Activated CD4-positive, alpha-beta memory T cell treated with anti-CD3 and anti-CD28 coated beads for 36 hours (primary cell): ENCODE data around the gene CCDC12. TPM values are rescaled to one million over a fixed set of nuclear protein-coding genes. Genes with fewer than 3 reads are reported as not detected.

Experiments used
- CTCF ChIA-PET: fragments of 350-600 bp; sonication (Branson Sonifier 250); formaldehyde crosslinking; loops from one replicate; lab custom pipeline; 2021; ENCODE audit warnings: antibody characterized with exemption, inconsistent platforms; lab: Charles Lee
- POLR2A ChIA-PET: fragments of 350-600 bp; sonication (Branson Sonifier 250); formaldehyde crosslinking; loops from one replicate; lab custom pipeline; 2021; ENCODE audit warnings: antibody characterized with exemption; lab: Charles Lee
- DNase-seq: peaks from one replicate; pipeline ENCODE4 v3.0.0-alpha.2; 2020
- H3K27ac Mint-ChIP-seq: one replicate; pipeline ENCODE4 v1.8.0; 2021; ENCODE audit warnings: mixed read lengths
- H3K27me3 Mint-ChIP-seq: one replicate; pipeline ENCODE4 v1.8.0; 2021; ENCODE audit warnings: mixed read lengths
- H3K36me3 Mint-ChIP-seq: one replicate; pipeline ENCODE4 v1.8.0; 2021; ENCODE audit warnings: mixed read lengths
- H3K4me1 Mint-ChIP-seq: one replicate; pipeline ENCODE4 v1.8.0; 2021; ENCODE audit warnings: low read depth, mixed read lengths
- H3K4me3 Mint-ChIP-seq: one replicate; pipeline ENCODE4 v1.8.0; 2021; ENCODE audit warnings: mild to moderate bottlenecking, mixed read lengths
- H3K9me3 Mint-ChIP-seq: one replicate; pipeline ENCODE4 v1.8.0; 2021; ENCODE audit warnings: mixed read lengths
- intact Hi-C: fragments of 100-400 bp; cut with micrococcal nuclease; formaldehyde crosslinking; loops from one replicate; pipeline ENCODE4 v1.15.1; 2023
- total RNA-seq, 2 experiments: library from RNA; stranded (reverse); gene quantifications; one replicate each; pipeline ENCODE4 v1.2.3, GENCODE V29; 2021

CCDC12 gene
- 10 to 100 TPM; 44.3 to 49.9 TPM for total RNA-seq

- peak within 1 kb of the TSS; percentile 92 for H3K4me3 Mint-ChIP-seq
- POLR2A ChIA-PET: interaction anchor here (0.6 to 3.7 kb wide), 8 partner anchors 11 to 404 kb away, joined by 3 to 18 read pairs (median 4); partner anchors contain the start of gene PTPN23
- DNase-seq: peak; percentile 97
- no peaks in the 10 kb centered on the region for H3K9me3 Mint-ChIP-seq
- intact Hi-C loops: loop anchor here (1.0 to 10.0 kb wide), 6 partner anchors 41 to 537 kb away; partner anchors contain the start of genes ELP6, KIF9 and KLHL18
- peaks cover 57% of the 10 kb centered on the region for H3K4me1 Mint-ChIP-seq
- no peaks in the 10 kb centered on the region for H3K27me3 Mint-ChIP-seq
- peaks cover 22% of the 10 kb centered on the region for H3K36me3 Mint-ChIP-seq
- CTCF ChIA-PET: interaction anchor here (1.0 kb wide), 1 partner anchor 17 kb away, joined by 3 read pairs; no protein-coding TSS in a partner anchor
- H3K27ac Mint-ChIP-seq: peak within 1 kb of the TSS; percentile 97
These were observed at the start of gene CCDC12 for GRCh38 chr3:46976326-46977190. CCDC12 (minus strand) TSS chr3:46976745; CDS start chr3:46976732, 13 bp downstream.

GRCh38 chr3:47024932-47025331 lies 48.4 kb upstream of the CCDC12 start:
- peaks cover 14% of the 10 kb centered on the region for H3K36me3 Mint-ChIP-seq
- intact Hi-C loops: no loop called here
- no peaks in the 10 kb centered on the region for H3K27me3 Mint-ChIP-seq
- ChIA-PET POLR2A (interaction anchor here (0.6 kb wide), 1 partner anchor 317 kb away, joined by 3 read pairs; no protein-coding TSS in a partner anchor), CTCF (no interaction called here)
- H3K9me3 Mint-ChIP-seq: no peaks in the 10 kb centered on the region
- no peak overlapping the region for H3K27ac Mint-ChIP-seq
- H3K4me1 Mint-ChIP-seq: peaks cover 41% of the 10 kb centered on the region
- DNase-seq: no peak
- H3K4me3 Mint-ChIP-seq: no peak overlapping the region

GRCh38 chr3:47022641-47023071 lies 46.1 kb upstream of the CCDC12 start:
- H3K4me1 Mint-ChIP-seq: peaks cover 56% of the 10 kb centered on the region
- DNase-seq: no peak
- CTCF ChIA-PET: interaction anchor here (0.6 to 1.1 kb wide), 2 partner anchors 24 to 68 kb away, joined by 3 to 4 read pairs; no protein-coding TSS in a partner anchor
- peaks cover 9% of the 10 kb centered on the region for H3K36me3 Mint-ChIP-seq
- intact Hi-C loops: no loop called here
- H3K9me3 Mint-ChIP-seq: no peaks in the 10 kb centered on the region
- no peaks in the 10 kb centered on the region for H3K27me3 Mint-ChIP-seq
- no peak overlapping the region for H3K27ac Mint-ChIP-seq
- H3K4me3 Mint-ChIP-seq: no peak overlapping the region
- POLR2A ChIA-PET: interaction anchor here (0.6 kb wide), 1 partner anchor 17 kb away, joined by 7 read pairs; no protein-coding TSS in a partner anchor

DNA sequence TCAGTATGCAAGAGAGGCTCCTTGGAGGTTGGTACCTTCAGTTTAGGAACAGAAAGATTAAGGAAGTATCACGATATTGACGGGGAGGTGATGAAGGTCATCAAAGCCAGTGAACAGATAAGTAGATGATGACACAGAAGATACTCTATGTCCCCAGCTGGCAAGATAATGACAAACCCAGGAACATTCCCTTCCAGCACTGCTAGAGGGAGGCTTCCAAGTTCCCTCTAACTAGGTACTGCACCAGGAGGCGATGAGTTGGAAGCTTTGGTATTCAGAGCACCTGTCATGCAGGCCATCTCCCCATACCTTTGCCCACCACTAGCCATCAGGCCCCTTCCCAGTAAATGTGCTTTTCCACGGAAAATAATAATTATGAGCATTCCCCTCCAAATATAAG lies 43.8 kb upstream of the CCDC12 start:
- peaks cover 13% of the 10 kb centered on the region for H3K36me3 Mint-ChIP-seq
- CTCF ChIA-PET: interaction anchor here (0.6 to 1.2 kb wide), 3 partner anchors 21 to 304 kb away, joined by 3 read pairs; no protein-coding TSS in a partner anchor
- intact Hi-C loops: no loop called here
- POLR2A ChIA-PET: interaction anchor here (1.1 to 1.2 kb wide), 2 partner anchors 18 to 329 kb away, joined by 4 to 7 read pairs; no protein-coding TSS in a partner anchor
- H3K27me3 Mint-ChIP-seq: no peaks in the 10 kb centered on the region
- no peak overlapping the region for H3K4me3 Mint-ChIP-seq
- no peak for DNase-seq
- peaks cover 59% of the 10 kb centered on the region for H3K4me1 Mint-ChIP-seq
- no peaks in the 10 kb centered on the region for H3K9me3 Mint-ChIP-seq
- H3K27ac Mint-ChIP-seq: peak overlapping the region; percentile 43

DNA sequence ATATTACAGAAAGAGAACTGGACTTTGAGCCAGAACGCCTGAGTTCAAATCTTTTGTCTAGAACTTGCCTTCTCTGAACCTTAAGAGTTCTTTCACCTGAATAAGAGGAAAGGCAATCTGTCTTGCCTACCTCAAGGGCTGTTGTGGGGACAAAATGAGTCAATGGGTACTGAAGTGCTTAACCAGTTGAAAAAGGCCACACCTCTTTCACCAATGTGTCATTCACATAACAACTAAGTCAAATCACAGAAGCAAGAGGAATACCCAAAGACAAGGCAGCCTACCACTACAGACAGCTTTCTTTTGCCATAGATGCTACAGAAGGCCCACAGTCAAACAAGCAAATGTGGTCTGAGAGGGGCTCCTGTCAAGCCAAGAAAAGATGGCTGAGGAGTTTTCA lies 42.7 kb upstream of the CCDC12 start:
- H3K27me3 Mint-ChIP-seq: no peaks in the 10 kb centered on the region
- peak overlapping the region; percentile 43 for H3K27ac Mint-ChIP-seq
- intact Hi-C loops: loop anchor here (1.0 to 10.0 kb wide), 6 partner anchors 12 to 363 kb away; partner anchors contain the start of genes CCDC12, NBEAL2, PTPN23 and SETD2
- DNase-seq: peak; percentile 60
- CTCF ChIA-PET: interaction anchor here (0.8 to 1.1 kb wide), 3 partner anchors 12 to 39 kb away, joined by 3 read pairs; no protein-coding TSS in a partner anchor
- POLR2A ChIA-PET: interaction anchor here (0.7 kb wide), 1 partner anchor 18 kb away, joined by 3 read pairs; no protein-coding TSS in a partner anchor
- no peaks in the 10 kb centered on the region for H3K9me3 Mint-ChIP-seq
- peaks cover 13% of the 10 kb centered on the region for H3K36me3 Mint-ChIP-seq
- peaks cover 50% of the 10 kb centered on the region for H3K4me1 Mint-ChIP-seq
- no peak overlapping the region for H3K4me3 Mint-ChIP-seq

DNA sequence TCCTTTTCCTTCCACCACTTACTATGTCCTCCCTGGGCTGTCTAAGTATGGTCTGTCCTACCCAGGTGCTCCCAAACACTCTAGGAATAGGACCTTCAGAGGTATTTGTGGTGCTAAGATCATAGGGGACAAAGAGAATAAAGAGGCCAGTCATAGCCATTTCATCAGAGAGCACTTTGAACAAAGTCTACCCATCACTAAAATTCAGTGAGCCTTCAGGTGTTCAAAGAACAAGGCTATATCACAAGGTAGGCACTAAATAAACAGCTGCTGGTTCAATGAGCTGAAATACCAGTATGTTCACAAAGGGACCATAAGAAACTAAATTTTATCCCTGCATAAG lies 41.7 kb upstream of the CCDC12 start:
- Mint-ChIP-seq H3K9me3 (no peaks in the 10 kb centered on the region), H3K4me3 (no peak overlapping the region), H3K36me3 (peaks cover 13% of the 10 kb centered on the region), H3K27me3 (no peaks in the 10 kb centered on the region), H3K4me1 (peaks cover 50% of the 10 kb centered on the region), H3K27ac (no peak overlapping the region)
- CTCF ChIA-PET: interaction anchor here (0.6 kb wide), 1 partner anchor 104 kb away, joined by 4 read pairs; no protein-coding TSS in a partner anchor
- intact Hi-C loops: loop anchor here (5.0 to 10.0 kb wide), 4 partner anchors 41 to 364 kb away; partner anchors contain the start of genes CCDC12, NBEAL2, PTPN23 and SETD2
- POLR2A ChIA-PET: interaction anchor here (0.5 kb wide), 1 partner anchor 88 kb away, joined by 3 read pairs; no protein-coding TSS in a partner anchor
- DNase-seq: no peak

- Mint-ChIP-seq H3K9me3 (no peaks in the 10 kb centered on the region), H3K4me3 (no peak overlapping the region), H3K4me1 (peaks cover 50% of the 10 kb centered on the region), H3K27me3 (no peaks in the 10 kb centered on the region), H3K27ac (peak overlapping the region; percentile 92), H3K36me3 (peaks cover 13% of the 10 kb centered on the region)
- intact Hi-C loops: loop anchor here (5.0 to 10.0 kb wide), 4 partner anchors 40 to 365 kb away; partner anchors contain the start of genes CCDC12, NBEAL2, PTPN23 and SETD2
- ChIA-PET CTCF (interaction anchor here (0.6 kb wide), 1 partner anchor 103 kb away, joined by 4 read pairs; no protein-coding TSS in a partner anchor), POLR2A (interaction anchor here (0.5 to 1.2 kb wide), 2 partner anchors 41 to 88 kb away, joined by 3 read pairs; partner anchors contain the start of gene CCDC12)
- DNase-seq: peak; percentile 8
These were observed 41.1 kb upstream of the CCDC12 start for GRCh38 chr3:47017504-47018268.

- peaks cover 13% of the 10 kb centered on the region for H3K36me3 Mint-ChIP-seq
- DNase-seq: peak; percentile 71
- intact Hi-C loops: loop anchor here (5.0 to 10.0 kb wide), 4 partner anchors 40 to 365 kb away; partner anchors contain the start of genes CCDC12, NBEAL2, PTPN23 and SETD2
- H3K27me3 Mint-ChIP-seq: no peaks in the 10 kb centered on the region
- peak overlapping the region; percentile 92 for H3K27ac Mint-ChIP-seq
- POLR2A ChIA-PET: interaction anchor here (1.2 kb wide), 1 partner anchor 41 kb away, joined by 3 read pairs; the partner anchor contains the start of gene CCDC12
- H3K9me3 Mint-ChIP-seq: no peaks in the 10 kb centered on the region
- peaks cover 47% of the 10 kb centered on the region for H3K4me1 Mint-ChIP-seq
- H3K4me3 Mint-ChIP-seq: peak overlapping the region; percentile 8
- CTCF ChIA-PET: no interaction called here
These were observed 40.4 kb upstream of the CCDC12 start for GRCh38 chr3:47016934-47017435.

- H3K36me3 Mint-ChIP-seq: peaks cover 13% of the 10 kb centered on the region
- H3K27me3 Mint-ChIP-seq: no peaks in the 10 kb centered on the region
- intact Hi-C loops: loop anchor here (5.0 to 10.0 kb wide), 4 partner anchors 39 to 366 kb away; partner anchors contain the start of genes CCDC12, NBEAL2, PTPN23 and SETD2
- H3K4me1 Mint-ChIP-seq: peaks cover 47% of the 10 kb centered on the region
- DNase-seq: no peak
- CTCF ChIA-PET: no interaction called here
- POLR2A ChIA-PET: no interaction called here
- H3K4me3 Mint-ChIP-seq: no peak overlapping the region
- no peaks in the 10 kb centered on the region for H3K9me3 Mint-ChIP-seq
- peak overlapping the region; percentile 92 for H3K27ac Mint-ChIP-seq
These were observed 39.8 kb upstream of the CCDC12 start for GRCh38 chr3:47016086-47016933.

DNA sequence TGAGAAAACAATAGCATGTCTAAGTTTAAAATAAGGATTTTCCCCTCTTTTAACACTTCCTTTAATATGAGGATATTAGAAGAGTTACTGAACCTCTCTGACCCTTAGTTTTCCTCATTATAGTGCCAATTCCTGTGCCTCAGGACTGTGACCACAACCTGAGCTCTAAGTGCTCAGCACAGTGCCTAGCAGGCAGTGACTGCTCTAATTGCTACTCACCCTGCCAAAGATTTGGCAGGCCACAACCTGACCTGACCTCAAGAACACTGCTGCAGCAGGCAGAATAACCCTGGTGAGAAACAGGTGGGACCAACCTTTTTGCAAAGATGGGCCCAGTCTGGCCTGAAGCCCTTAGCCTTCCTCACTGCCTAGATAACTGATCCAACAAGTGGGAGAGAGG lies 38.6 kb upstream of the CCDC12 start:
- POLR2A ChIA-PET: no interaction called here
- intact Hi-C loops: loop anchor here (5.0 to 10.0 kb wide), 4 partner anchors 38 to 367 kb away; partner anchors contain the start of genes CCDC12, NBEAL2, PTPN23 and SETD2
- H3K27ac Mint-ChIP-seq: peak overlapping the region; percentile 35
- no peak overlapping the region for H3K4me3 Mint-ChIP-seq
- CTCF ChIA-PET: no interaction called here
- H3K27me3 Mint-ChIP-seq: no peaks in the 10 kb centered on the region
- no peak for DNase-seq
- H3K36me3 Mint-ChIP-seq: peaks cover 16% of the 10 kb centered on the region
- H3K9me3 Mint-ChIP-seq: no peaks in the 10 kb centered on the region
- H3K4me1 Mint-ChIP-seq: peaks cover 44% of the 10 kb centered on the region
